Measurements from ENCODE around the gene RRP1.

RRP1 gene

DNA sequence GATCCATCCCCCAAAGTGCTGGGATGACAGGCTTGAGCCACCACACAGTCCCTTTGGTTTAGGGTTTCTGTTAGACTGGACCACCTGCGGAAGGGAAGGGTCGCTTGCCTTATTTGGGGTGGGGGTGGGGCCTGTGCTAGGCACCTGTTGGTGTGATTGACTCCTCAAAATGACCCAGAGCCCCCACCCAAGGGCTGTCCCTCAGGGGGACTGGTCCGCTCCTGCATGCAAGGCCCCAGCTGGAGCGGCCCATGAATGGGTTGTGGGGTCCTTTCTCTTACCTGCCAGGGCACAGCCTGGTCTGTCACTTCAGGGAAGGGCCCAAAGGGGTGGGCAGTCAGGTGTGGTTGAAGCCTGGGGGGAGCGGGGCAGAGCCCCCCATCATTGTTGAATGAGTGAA is 11.4 kb upstream of the RRP1 start:
- no peak for DNase-seq

GRCh38 chr21:43778469-43779335 is 10.7 kb upstream of the RRP1 start:
- no peak for DNase-seq

GRCh38 chr21:43779660-43780059 is 9.7 kb upstream of the RRP1 start:
- no peak for DNase-seq

DNA sequence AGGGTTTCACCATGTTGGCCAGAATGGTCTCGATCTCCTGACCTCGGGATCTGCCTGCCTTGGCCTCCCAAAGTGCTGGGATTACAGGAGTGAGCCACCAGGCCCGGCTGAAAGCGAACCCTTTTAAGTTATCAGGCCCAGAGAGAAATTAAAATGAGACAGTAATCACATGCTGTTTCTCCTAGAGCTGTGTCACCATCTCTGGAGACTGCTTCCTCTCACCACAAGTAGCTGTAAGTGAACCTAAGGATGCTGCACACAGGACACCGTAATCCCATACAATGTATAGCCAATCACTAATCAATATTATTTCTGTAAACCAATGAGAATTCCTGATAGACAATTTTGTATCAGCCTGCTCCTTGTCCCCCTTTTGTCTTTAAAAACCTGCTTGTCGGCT is 7.5 kb upstream of the RRP1 start:
- no peak for DNase-seq

DNA sequence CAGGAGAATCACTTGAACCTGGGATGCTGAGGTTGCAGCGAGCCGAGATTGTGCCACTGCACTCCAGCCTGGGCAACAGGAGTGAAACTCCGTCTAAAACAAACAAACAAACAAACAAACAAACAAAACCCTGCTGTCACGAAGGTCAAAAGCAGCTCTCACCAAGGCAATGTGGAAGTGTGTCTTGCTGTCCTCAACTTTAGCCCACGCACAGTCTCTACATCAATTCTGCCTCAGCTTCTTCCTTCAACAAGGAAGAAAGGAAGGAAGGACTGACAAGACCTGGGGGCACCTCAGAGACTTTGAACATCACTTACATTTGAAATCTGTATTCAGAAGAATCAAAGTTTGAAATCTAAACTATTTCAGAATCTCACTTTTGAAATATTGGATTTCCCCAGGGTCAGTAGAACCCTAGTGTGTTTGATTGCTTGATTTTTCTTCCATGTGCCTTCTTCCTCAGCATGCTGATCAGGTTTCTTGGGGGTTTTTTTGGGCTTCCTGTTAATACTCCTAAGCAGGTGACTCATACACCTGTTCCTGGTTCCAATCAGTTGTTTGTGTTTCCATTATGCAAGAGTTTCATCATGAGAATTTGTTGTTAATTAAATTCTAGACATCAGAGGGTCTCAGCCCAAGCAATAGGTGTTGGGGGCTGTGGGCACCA is 6.8 kb upstream of the RRP1 start:
- no peak for DNase-seq

DNA sequence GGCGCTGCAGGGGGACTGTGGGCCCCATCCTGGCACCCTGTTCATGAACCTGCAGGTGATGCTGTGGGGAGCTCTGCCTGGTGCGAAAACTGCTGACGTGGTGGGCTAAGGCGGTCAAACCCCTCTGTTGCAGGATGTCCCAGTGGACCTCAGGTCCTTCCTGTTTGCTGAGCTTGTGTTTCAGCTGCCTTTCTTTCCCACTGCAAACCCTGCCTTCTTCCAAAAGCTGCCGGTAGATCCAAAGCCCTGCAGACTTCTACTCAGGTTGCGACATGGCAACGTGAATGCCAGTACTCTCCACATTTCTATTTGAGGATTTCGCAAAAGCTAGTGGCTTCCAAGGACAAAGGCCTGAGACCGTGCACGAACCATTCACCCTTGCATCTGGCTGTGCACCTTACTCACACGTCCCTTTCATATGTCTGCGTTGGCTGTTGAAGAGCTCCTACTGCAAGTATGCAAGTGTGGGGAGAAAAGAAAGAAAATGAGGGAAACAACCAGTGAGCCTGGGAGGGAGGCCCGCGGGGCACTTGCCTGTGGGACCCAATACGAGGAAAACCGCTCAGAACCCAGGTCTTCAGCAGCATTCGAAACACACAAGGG is 6.2 kb upstream of the RRP1 start:
- DNase-seq, result no peak

DNA sequence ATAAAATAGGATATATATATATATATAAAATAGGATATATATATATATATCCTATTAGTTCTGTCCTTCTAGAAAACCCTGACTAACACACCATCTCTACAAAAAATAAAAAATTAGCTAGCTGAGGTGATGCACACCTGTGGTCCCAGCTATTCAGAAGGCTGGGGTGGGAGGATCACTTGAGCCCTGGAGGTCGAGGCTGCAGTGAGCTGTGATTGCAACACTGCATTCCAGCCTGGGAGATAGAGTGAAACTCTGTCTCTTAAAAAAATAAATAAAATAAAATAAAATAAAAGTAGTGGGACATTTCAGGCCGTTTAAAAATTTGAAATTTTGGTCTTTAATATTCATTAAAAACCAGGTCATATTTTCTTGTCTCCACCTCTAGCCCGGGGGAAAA is 4.2 kb upstream of the RRP1 start:
- DNase-seq, result no peak

DNA sequence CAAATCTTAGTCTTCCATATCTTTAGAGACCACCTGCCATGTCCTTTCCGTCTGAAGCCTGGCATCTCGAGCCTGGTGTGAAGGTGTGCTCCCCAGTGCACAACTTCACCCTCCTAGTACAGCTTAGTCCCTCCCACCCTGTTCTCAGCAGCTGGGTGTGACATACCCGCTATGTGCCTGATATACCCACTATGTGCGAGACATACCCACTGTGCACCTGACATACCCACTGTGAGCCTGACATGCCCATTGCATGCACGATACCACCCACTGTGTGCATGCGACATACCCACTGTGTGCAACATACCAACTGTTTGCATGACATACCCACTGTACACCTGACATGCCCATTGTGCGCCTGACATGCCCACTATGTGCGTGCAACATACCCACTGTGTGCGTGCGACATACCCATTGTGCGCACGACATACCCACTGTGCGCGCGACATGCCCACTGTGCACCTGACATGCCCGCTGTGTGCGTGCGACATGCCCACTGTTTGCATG is 3.0 kb upstream of the RRP1 start:
- no peak for DNase-seq

DNA sequence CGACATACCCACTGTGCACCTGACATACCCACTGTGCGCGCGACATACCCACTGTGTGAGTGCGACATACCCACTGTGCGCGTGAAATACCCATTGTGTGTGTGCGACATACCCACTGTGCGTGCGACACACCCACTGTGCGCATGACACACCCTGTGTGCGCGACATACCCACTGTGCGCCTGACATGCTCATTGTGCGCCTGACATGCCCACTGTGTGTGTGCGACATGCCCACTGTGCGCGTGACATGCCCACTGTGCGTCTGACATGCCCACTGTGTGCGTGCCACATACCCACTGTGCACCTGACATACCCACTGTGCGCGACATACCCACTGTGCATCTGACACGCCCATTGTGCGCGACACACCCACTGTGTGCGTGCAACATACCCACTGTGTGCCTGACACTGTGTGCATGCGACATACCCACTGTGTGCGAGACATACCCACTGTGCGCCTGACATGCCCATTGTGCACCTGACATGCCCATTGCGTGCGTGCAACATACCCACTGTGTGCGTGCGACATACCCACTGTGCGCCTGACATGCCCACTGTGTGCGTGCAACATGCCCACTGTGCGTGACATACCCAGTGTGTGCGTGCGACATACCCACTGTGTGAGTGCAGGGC is 2.5 kb upstream of the RRP1 start:
- DNase-seq, result no peak

DNA sequence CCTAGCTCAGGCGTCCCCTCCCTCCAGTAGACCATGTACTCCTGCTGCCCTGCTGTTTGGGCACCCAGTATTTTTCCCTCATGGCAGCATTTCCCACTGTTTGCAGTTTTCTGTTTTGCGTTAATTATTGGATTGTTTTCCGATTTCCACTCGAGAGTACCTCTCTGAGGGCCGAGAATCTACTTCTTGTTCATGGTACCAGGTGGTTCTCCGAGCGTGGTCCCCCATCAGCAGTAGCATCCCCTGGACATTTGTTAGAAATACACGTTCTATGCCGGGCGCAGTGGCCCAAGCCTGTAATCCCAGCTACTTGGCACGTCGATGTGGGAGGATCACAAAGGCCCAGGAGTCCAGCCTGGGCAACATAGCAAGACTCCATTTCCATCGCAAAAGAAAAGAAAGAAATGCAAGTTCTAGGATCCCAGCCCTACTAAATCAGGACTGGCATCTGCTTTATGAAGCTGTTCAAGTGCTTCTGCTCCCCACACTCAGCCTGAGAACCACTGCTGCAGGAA is 690 bp downstream of the RRP1 start:
- no peak for DNase-seq

GRCh38 chr21:43792406-43792805 is 3.0 kb downstream of the RRP1 start:
- no peak for DNase-seq

GRCh38 chr21:43793243-43793642 is 3.9 kb downstream of the RRP1 start:
- DNase-seq, result no peak

- DNase-seq, result no peak
Measured at GRCh38 chr21:43794311-43794710, 4.9 kb downstream of the RRP1 start.

DNA sequence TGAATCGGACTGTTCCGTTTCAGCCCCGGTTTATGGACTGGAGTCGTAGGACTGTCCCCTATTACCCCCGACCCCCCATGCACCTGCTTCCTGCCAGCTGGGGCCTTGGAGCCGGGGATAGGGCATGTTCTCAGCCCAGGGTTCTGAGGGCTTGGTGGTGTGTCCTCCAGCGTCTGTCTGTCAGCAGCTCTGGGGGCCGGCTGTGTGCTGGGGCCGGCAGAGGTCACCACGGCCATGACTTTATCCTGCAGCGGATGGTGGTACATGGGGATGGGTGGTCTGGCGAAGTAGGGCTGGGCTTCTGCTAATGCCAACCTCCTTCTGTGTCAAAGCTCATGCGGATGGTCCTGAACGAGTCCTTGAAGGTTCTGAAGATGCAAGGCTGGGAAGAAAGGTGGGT is 5.5 kb downstream of the RRP1 start:
- no peak for DNase-seq

DNA sequence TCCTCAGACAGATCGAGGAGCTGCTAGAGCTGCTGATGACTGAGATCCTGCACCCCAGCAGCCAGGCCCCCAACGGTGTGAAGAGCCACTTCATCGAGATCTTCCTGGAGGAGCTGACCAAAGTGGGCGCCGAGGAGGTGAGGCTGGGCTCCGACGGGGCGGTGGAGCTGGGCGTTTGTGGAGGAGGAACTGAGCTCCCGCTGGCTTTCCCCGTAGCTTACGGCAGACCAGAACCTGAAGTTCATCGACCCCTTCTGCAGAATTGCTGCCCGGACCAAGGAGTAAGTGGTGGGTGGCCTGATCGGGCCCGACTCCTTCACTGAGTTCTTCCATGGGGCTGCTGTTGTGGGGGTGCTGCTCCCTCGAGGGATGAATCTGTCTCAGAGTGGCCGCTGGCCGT is 8.0 kb downstream of the RRP1 start:
- DNase-seq, result no peak

DNA sequence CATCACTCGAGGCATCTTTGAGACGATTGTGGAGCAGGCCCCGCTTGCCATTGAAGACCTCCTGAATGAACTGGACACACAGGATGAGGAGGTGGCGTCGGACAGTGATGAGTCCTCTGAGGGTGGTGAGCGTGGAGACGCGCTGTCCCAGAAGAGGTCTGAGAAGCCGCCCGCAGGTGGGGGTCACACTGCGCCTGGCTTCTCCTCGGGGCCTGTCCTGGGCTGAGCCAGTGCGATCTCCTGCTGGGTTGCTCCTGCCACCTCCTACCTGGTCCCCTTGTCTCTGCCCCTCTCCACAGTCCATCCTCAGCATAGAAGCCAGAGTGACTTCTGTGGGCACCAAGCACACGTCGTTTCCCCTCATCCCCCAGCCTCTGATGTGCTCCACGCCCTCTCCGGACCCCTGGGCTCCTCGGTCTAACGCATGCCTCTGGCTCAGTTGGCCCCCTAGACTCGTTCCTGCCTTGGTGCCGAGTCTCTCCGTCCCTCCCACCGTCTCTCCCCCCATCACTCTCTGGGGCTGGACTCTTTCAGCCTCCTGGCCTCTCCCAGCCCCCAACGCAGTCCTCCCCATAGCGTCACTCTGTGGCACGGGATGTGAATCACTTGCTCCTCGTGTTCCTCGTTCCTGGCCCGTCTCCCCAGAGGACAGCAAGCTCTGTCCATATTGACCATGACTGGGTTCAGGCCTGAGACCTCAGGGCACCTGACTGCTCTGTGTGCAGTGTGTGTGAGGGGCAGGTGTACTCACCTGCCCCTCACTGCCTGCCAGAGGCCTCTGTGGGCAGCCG is 8.7 kb downstream of the RRP1 start:
- no peak for DNase-seq

- DNase-seq, result no peak
Measured at GRCh38 chr21:43799301-43799840, 10.0 kb downstream of the RRP1 start.

DNA sequence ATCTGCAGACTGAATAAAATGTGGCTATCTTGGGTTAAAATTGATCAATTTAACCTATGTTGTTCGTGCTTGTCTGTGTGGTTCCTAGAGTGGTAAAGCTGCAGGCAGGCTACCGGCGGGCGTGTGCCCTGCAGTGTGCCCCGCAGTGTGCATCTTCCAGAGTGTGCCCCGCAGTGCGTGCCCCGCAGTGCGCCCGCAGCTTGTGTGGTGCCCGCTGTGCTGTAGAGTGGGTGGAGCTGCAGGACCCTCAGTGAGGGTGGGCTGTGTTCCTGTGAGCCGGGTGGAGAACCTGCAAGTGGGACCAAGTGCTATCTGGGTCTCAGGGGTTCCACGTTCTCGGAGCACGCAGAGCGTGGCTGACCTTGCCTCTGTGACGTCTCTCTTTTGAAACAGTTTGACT is 10.7 kb downstream of the RRP1 start:
- DNase-seq, result no peak

DNA sequence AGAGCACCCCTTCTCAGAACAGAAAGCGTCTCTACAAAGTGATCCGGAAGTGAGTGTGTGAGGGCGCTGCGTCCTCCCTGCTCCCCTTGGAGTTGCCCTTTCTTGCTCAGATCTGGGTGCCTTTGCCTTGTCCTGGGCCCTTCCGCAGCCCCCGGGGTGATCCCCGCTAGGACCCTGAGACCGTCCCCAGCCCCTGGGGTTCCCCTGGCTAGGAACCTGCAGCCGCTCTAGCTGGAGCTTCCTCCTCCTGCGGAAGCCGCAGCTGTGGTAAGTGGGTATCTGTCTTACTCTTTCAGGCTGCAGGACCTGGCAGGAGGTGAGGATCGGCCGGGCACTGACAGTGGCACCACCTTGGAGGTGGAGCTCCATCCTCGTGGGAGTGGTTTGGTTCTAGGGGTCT is 11.2 kb downstream of the RRP1 start:
- DNase-seq, result no peak

DNA sequence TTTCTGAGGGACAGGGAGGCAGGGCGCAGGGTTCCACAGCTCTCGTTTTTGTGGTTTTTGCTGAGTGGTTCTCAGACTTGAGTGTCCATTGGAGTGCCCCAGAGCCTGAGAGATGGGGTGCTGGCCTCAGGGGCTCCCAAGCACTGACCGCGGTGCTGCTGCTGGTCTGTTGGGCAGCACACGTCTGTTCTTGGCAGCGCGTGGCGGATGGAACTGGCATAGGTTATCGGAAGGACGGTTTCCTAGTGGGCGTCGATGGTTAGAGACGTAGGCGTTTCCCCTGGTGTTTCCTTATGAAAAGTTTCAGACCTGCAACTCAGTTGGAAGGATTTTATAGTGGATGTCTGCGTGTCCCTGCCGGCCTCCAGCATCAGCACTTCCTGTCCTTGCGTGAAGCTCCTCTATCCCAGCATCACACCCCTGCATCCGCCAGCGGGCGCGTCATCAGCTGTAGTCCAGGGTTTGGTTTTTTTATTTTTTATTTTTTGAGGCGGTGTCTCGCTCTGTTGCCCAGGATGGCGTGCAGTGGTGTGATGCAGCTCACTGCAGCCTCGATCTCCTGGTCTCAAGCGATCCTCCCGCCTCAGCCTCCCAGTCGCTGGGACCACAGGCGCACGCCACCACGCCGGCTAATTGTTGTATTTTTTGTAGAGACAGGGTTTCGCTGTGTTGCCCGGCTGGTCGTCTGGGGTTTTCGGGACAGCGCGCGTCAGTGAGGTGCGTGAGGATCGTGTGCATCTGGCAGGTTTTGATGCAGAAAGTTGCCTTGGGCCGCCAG is 11.8 kb downstream of the RRP1 start:
- no peak for DNase-seq

DNA sequence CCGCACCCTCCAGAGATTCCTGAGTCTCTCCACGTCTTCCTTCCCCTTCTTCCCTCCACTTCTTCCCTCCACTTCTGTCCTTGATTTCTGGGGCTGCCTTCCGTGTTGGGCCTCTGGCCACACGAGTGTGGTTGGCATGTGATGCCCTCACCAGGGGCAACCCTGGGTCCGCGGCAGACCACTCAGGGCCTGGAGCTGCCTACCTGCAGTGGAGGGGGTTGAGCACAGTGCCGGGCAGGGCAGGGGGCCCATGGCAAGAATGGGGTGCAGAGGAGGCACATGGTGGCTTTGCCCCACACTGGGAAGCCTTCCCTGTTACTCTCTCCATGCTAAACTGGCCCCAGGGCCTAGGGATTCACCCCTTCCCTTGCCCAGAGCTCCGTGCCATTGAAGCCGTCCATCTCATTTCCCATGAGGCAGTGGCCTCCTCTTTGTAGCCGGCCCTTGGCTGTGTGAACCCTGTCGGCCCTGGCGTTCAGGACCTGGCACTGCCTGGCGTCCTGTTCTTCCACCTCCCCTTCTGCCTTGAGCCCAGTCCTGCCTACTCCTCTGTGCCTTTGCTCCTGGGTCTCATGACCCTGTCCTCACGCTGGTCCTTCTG is 13.4 kb downstream of the RRP1 start:
- no peak for DNase-seq
